CD14-positive monocyte (primary cell): ENCODE measurements around the gene AHNAK. TPM values are rescaled to one million over a fixed set of nuclear protein-coding genes. Genes with fewer than 3 reads are reported as not detected.

Source experiments
- DNase-seq, 3 donors: peaks; one replicate each; pipeline ENCODE4 v3.0.0-alpha.2; 2011 to 2022
- H2AFZ ChIP-seq: 2 replicates; pipeline ENCODE4 v1.6.0; 2012; ENCODE audit warnings: mild to moderate bottlenecking, low read depth, low read length, inconsistent platforms; ENCODE audit not compliant: insufficient read depth, poor library complexity, severe bottlenecking
- H3K27ac ChIP-seq, 2 donors: 1 replicate in 1 of 2; 2 replicates in 1 of 2; pipeline ENCODE4 v1.5.1; 2012 to 2013; ENCODE audit warnings: low read length in 2 of 2, control low read depth in 1 of 2, inconsistent platforms in 1 of 2, low read depth in 1 of 2, mild to moderate bottlenecking in 1 of 2
- H3K27me3 ChIP-seq, 2 donors: one replicate each; pipeline versions ENCODE4 v1.6.0 to v1.6.1; 2011 to 2013; ENCODE audit warnings: low read length in 2 of 2; ENCODE audit not compliant: control insufficient read depth in 2 of 2, insufficient read depth in 2 of 2
- H3K36me3 ChIP-seq, 2 donors: replicated peaks in 1 of 2; 1 replicate in 1 of 2; 2 replicates in 1 of 2; pipeline versions ENCODE4 v1.5.1 to v1.6.1; 2012 to 2013; ENCODE audit warnings: low read length in 2 of 2, control low read depth in 1 of 2, inconsistent platforms in 1 of 2, mild to moderate bottlenecking in 1 of 2; ENCODE audit not compliant: insufficient read depth in 2 of 2, control insufficient read depth in 1 of 2
- H3K4me1 ChIP-seq, 2 donors: 1 replicate in 1 of 2; 2 replicates in 1 of 2; pipeline versions ENCODE4 v1.5.1 to v1.6.1; 2012 to 2013; ENCODE audit warnings: low read length in 2 of 2, control low read depth in 1 of 2, inconsistent platforms in 1 of 2, mild to moderate bottlenecking in 1 of 2, moderate library complexity in 1 of 2; ENCODE audit not compliant: insufficient read depth in 2 of 2, control insufficient read depth in 1 of 2
- H3K4me2 ChIP-seq: replicated peaks from 2 replicates; pipeline ENCODE3; 2012; ENCODE audit warnings: low read length, moderate library complexity, mild to moderate bottlenecking; ENCODE audit not compliant: poor library complexity, severe bottlenecking; ENCODE audit errors: extremely low read depth
- H3K4me3 ChIP-seq, 3 experiments: fragments of 200-600 bp in 1 of 3; sonication (generic) in 1 of 3; replicated peaks in 1 of 3; 1 replicate in 2 of 3; 2 replicates in 1 of 3; pipeline ENCODE4 v1.5.1; 2011 to 2013; ENCODE audit warnings: low read length in 3 of 3, mild to moderate bottlenecking in 3 of 3, control low read depth in 2 of 3, low read depth in 2 of 3, inconsistent platforms in 1 of 3, moderate library complexity in 1 of 3
- H3K79me2 ChIP-seq: 2 replicates; pipeline ENCODE4 v1.6.0; 2012; ENCODE audit warnings: mild to moderate bottlenecking, control low read depth, inconsistent platforms, low read length, moderate library complexity; ENCODE audit not compliant: insufficient read depth
- H3K9ac ChIP-seq: 2 replicates; pipeline ENCODE4 v1.6.0; 2017; ENCODE audit warnings: low read length, mild to moderate bottlenecking; ENCODE audit not compliant: insufficient read depth, poor library complexity, severe bottlenecking
- H3K9me3 ChIP-seq, 2 donors: replicated peaks in 1 of 2; 1 replicate in 1 of 2; 2 replicates in 1 of 2; pipeline versions ENCODE4 v1.5.1 to v1.6.1; 2012 to 2013; ENCODE audit warnings: low read length in 2 of 2, control low read depth in 1 of 2; ENCODE audit not compliant: control insufficient read depth in 1 of 2, insufficient read depth in 1 of 2
- H4K20me1 ChIP-seq: 2 replicates; pipeline ENCODE4 v1.6.0; 2012; ENCODE audit warnings: mild to moderate bottlenecking, low read length, control low read depth, moderate library complexity; ENCODE audit not compliant: insufficient read depth
- H3K27ac Mint-ChIP-seq, 7 donors: one replicate each; pipeline ENCODE4 v1.8.0; 2020; ENCODE audit warnings: mild to moderate bottlenecking in 7 of 7, mixed read lengths in 7 of 7, moderate library complexity in 6 of 7, inconsistent platforms in 2 of 7
- H3K27me3 Mint-ChIP-seq, 3 donors: one replicate each; pipeline ENCODE4 v1.8.0; 2021 to 2022; ENCODE audit warnings: low read depth in 3 of 3, mild to moderate bottlenecking in 3 of 3, mixed read lengths in 3 of 3, moderate library complexity in 3 of 3, inconsistent platforms in 1 of 3
- H3K36me3 Mint-ChIP-seq, 2 donors: one replicate each; pipeline ENCODE4 v1.8.0; 2020; ENCODE audit warnings: mixed read lengths in 2 of 2, inconsistent platforms in 1 of 2, mild to moderate bottlenecking in 1 of 2
- H3K4me1 Mint-ChIP-seq: one replicate; pipeline ENCODE4 v1.8.0; 2020; ENCODE audit warnings: mild to moderate bottlenecking, mixed read lengths
- H3K4me3 Mint-ChIP-seq, 2 donors: one replicate each; pipeline ENCODE4 v1.8.0; 2020; ENCODE audit warnings: mild to moderate bottlenecking in 2 of 2, mixed read lengths in 2 of 2, moderate library complexity in 1 of 2
- H3K9me3 Mint-ChIP-seq, 7 donors: one replicate each; pipeline ENCODE4 v1.8.0; 2020 to 2022; ENCODE audit warnings: mixed read lengths in 7 of 7, mild to moderate bottlenecking in 6 of 7, moderate library complexity in 6 of 7, inconsistent platforms in 2 of 7
- CTCF ChIP-seq: fragments of 200-600 bp; IDR thresholded peaks from one replicate; pipeline ENCODE4 v1.8.0; 2022; ENCODE audit warnings: antibody characterized with exemption, mild to moderate bottlenecking
- WGBS: methylation state at CpG from one replicate; pipeline ENCODE4 v1.1.5; 2013; ENCODE audit warnings: missing lambda C conversion rate; ENCODE audit not compliant: insufficient coverage; 5-methylcytosine and 5-hydroxymethylcytosine counted together
- intact Hi-C, 2 donors: fragments of 100-400 bp; cut with micrococcal nuclease; formaldehyde crosslinking; loops; one replicate each; pipeline versions ENCODE4 v1.15.0 to v1.15.1; 2023
- polyA plus RNA-seq, 3 donors: library from polyadenylated mRNA; depleted of rRNA in 1 of 3; unstranded in 2 of 3; stranded (reverse) in 1 of 3; fragments of 300-500 nt in 2 of 3; fragments of >200 nt in 1 of 3; fragmentation: Illumina TruSeq in 2 of 3; gene quantifications; 1 replicate in 2 of 3; 2 replicates in 1 of 3; pipeline ENCODE4 v1.2.3, GENCODE V29; 2012 to 2021

AHNAK gene
- polyA plus RNA-seq, 3 donors = 80.0 to 201 (median 103) TPM

GRCh38 chr11:62427630-62428233 lies 118.9 kb downstream of the AHNAK start:
- peaks cover 0 to 10% of the 10 kb centered on the region in 2 donors for H3K36me3 Mint-ChIP-seq
- H3K4me3 Mint-ChIP-seq = peak overlapping the region in 1 of 2 donors; percentile 54
- TF ChIP-seq CTCF = no peak
- 0% methylated on average over 4 of the region's 6 CpGs for WGBS
- H3K27ac ChIP-seq = peak overlapping the region; percentile 90 to 96
- H3K9me3 Mint-ChIP-seq = no peaks in the 10 kb centered on the region
- no peaks in the 10 kb centered on the region for H3K36me3 ChIP-seq
- H2AFZ ChIP-seq = peak overlapping the region; percentile 43
- peak overlapping the region; percentile 91 to 98 (median 96) for H3K27ac Mint-ChIP-seq
- peak overlapping the region; percentile 59 for H3K9ac ChIP-seq
- H3K9me3 ChIP-seq = no peaks in the 10 kb centered on the region
- no peaks in the 10 kb centered on the region for H3K27me3 ChIP-seq
- H3K27me3 Mint-ChIP-seq = peaks cover 0 to 2% (median 0%) of the 10 kb centered on the region in 3 donors
- peaks cover 23% of the 10 kb centered on the region for H3K79me2 ChIP-seq
- intact Hi-C loops = loop anchor here (2.0 to 10.0 kb wide), 4 partner anchors 69 to 117 kb away; partner anchors contain the start of gene AHNAK (in 1 of the 2)
- no peaks in the 10 kb centered on the region for H4K20me1 ChIP-seq
- peak; percentile 77 to 90 (median 89) for DNase-seq
- peak overlapping the region; percentile 30 for H3K4me2 ChIP-seq
- peaks cover 85% of the 10 kb centered on the region for H3K4me1 Mint-ChIP-seq
- H3K4me1 ChIP-seq = peaks cover 82 to 86% of the 10 kb centered on the region in 2 donors
- peak overlapping the region in 1 of 3 experiments; percentile 18 for H3K4me3 ChIP-seq

DNA sequence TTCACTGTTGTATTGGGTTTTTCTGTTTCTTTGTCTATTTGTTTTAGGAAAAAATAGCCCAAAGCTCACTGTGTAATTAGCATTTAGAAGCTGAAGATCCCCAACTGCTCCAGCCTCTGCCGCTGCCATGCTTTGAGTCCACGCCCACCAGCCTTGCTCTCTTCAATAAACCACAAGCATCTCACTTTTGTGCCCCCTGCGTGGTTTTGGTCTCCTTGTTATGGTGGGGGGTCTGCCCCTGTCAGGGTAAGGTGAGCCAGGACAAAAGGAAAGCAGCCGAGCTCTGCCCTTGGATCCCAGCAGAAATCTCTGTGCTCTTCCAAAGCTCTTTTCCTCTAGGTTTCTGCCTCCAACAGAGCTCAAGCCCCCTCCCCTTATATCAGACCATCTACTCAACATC lies 123.6 kb downstream of the AHNAK start:
- TF ChIP-seq CTCF = no peak
- H4K20me1 ChIP-seq = no peaks in the 10 kb centered on the region
- H3K4me2 ChIP-seq = no peak overlapping the region
- H3K9ac ChIP-seq = no peak overlapping the region
- no peak for DNase-seq
- 83% methylated on average over 1 of the region's 4 CpGs for WGBS
- H3K4me3 ChIP-seq = no peak overlapping the region
- Mint-ChIP-seq H3K4me3 (peak overlapping the region in 1 of 2 donors; percentile 35), H3K4me1 (peaks cover 65% of the 10 kb centered on the region), H3K36me3 (peaks cover 2 to 25% of the 10 kb centered on the region in 2 donors), H3K27me3 (peaks cover 0 to 2% (median 2%) of the 10 kb centered on the region in 3 donors), H3K9me3 (no peaks in the 10 kb centered on the region), H3K27ac (peak overlapping the region in 5 of 7 donors; percentile 21 to 88 (median 52))
- no peaks in the 10 kb centered on the region for H3K9me3 ChIP-seq
- no peak overlapping the region for H3K27ac ChIP-seq
- no peaks in the 10 kb centered on the region for H3K27me3 ChIP-seq
- intact Hi-C loops = loop anchor here (5.0 to 10.0 kb wide), 2 partner anchors 122 to 139 kb away; partner anchors contain the start of gene AHNAK (in 1 of the 2)
- H3K4me1 ChIP-seq = peaks cover 44 to 51% of the 10 kb centered on the region in 2 donors
- H2AFZ ChIP-seq = no peak overlapping the region
- peaks cover 31% of the 10 kb centered on the region for H3K79me2 ChIP-seq
- H3K36me3 ChIP-seq = no peaks in the 10 kb centered on the region
